Stimulated activated naive B cell treated with anti-CD40 and anti-IgM and Interleukin-4, amounts not matched to agents 10 μg/mL and 1 μg/mL and 100 μg/mL, for 72 hours (primary cell): ENCODE measurements around the gene EFHC2.

Experiments used
- ATAC-seq, 2 donors: fragments of 150-1000 bp; cut with Tn5 transposase; replicated peaks; 2 replicates each; pipeline ENCODE4 v1.10.0; 2021; ENCODE audit warnings: moderate library complexity in 1 of 2
- DNase-seq: peaks from one replicate; pipeline ENCODE4 v3.0.0; 2021
- H3K27ac Mint-ChIP-seq: one replicate; pipeline ENCODE4 v1.8.0; 2022; ENCODE audit warnings: mild to moderate bottlenecking, mixed read lengths
- H3K27me3 Mint-ChIP-seq, 2 donors: one replicate each; pipeline ENCODE4 v1.8.0; 2022; ENCODE audit warnings: mixed read lengths in 2 of 2
- H3K36me3 Mint-ChIP-seq, 2 donors: one replicate each; pipeline ENCODE4 v1.8.0; 2022; ENCODE audit warnings: mixed read lengths in 2 of 2, mild to moderate bottlenecking in 1 of 2
- H3K4me1 Mint-ChIP-seq, 2 donors: one replicate each; pipeline ENCODE4 v1.8.0; 2022; ENCODE audit warnings: mixed read lengths in 2 of 2, mild to moderate bottlenecking in 1 of 2
- H3K4me3 Mint-ChIP-seq, 2 donors: one replicate each; pipeline ENCODE4 v1.8.0; 2022; ENCODE audit warnings: mild to moderate bottlenecking in 2 of 2, mixed read lengths in 2 of 2, moderate library complexity in 1 of 2
- H3K9me3 Mint-ChIP-seq, 2 donors: one replicate each; pipeline ENCODE4 v1.8.0; 2022; ENCODE audit warnings: mixed read lengths in 2 of 2, mild to moderate bottlenecking in 1 of 2

EFHC2 gene

GRCh38 chrX:44130189-44130588, 213.3 kb downstream of the EFHC2 start:
- Mint-ChIP-seq H3K4me3 (no peak overlapping the region), H3K27ac (no peak overlapping the region), H3K27me3 (peaks cover 0 to 24% of the 10 kb centered on the region in 2 donors), H3K9me3 (no peaks in the 10 kb centered on the region), H3K4me1 (no peaks in the 10 kb centered on the region), H3K36me3 (no peaks in the 10 kb centered on the region)
- ATAC-seq (no peak), DNase-seq (no peak)

- Mint-ChIP-seq H3K4me3 (no peak overlapping the region), H3K27ac (no peak overlapping the region), H3K27me3 (peaks cover 0 to 9% of the 10 kb centered on the region in 2 donors), H3K4me1 (no peaks in the 10 kb centered on the region), H3K9me3 (no peaks in the 10 kb centered on the region), H3K36me3 (no peaks in the 10 kb centered on the region)
- ATAC-seq (no peak), DNase-seq (no peak)
These were observed 230.1 kb downstream of the EFHC2 start for GRCh38 chrX:44113337-44113736.

GRCh38 chrX:44106864-44107263, 236.6 kb downstream of the EFHC2 start:
- peaks cover 13 to 14% of the 10 kb centered on the region in 2 donors for H3K9me3 Mint-ChIP-seq

GRCh38 chrX:44105228-44105913, 238.1 kb downstream of the EFHC2 start:
- DNase-seq = no peak
- H3K4me1 Mint-ChIP-seq = peaks cover 2 to 5% of the 10 kb centered on the region in 2 donors
- peaks cover 13 to 14% of the 10 kb centered on the region in 2 donors for H3K9me3 Mint-ChIP-seq
- no peak overlapping the region for H3K4me3 Mint-ChIP-seq
- no peak for ATAC-seq
- peaks cover 0 to 4% of the 10 kb centered on the region in 2 donors for H3K27me3 Mint-ChIP-seq
- H3K27ac Mint-ChIP-seq = no peak overlapping the region
- peaks cover 0 to 2% of the 10 kb centered on the region in 2 donors for H3K36me3 Mint-ChIP-seq

More at GRCh38 chrX:44106864-44107263, 236.6 kb downstream of the EFHC2 start:
- H3K4me1 Mint-ChIP-seq = peaks cover 2 to 5% of the 10 kb centered on the region in 2 donors
- H3K27me3 Mint-ChIP-seq = peaks cover 0 to 9% of the 10 kb centered on the region in 2 donors
- no peak for ATAC-seq
- no peak overlapping the region for H3K4me3 Mint-ChIP-seq
- H3K36me3 Mint-ChIP-seq = peaks cover 0 to 2% of the 10 kb centered on the region in 2 donors
- no peak for DNase-seq
- no peak overlapping the region for H3K27ac Mint-ChIP-seq

GRCh38 chrX:44104699-44105098, 238.8 kb downstream of the EFHC2 start:
- H3K4me3 Mint-ChIP-seq = no peak overlapping the region
- H3K36me3 Mint-ChIP-seq = peaks cover 0 to 2% of the 10 kb centered on the region in 2 donors
- H3K4me1 Mint-ChIP-seq = peaks cover 2 to 5% of the 10 kb centered on the region in 2 donors
- H3K9me3 Mint-ChIP-seq = peaks cover 13 to 14% of the 10 kb centered on the region in 2 donors
- no peak for DNase-seq
- no peak overlapping the region for H3K27ac Mint-ChIP-seq
- no peak for ATAC-seq
- H3K27me3 Mint-ChIP-seq = peaks cover 0 to 4% of the 10 kb centered on the region in 2 donors

GRCh38 chrX:44101281-44101680, 242.2 kb downstream of the EFHC2 start:
- no peaks in the 10 kb centered on the region for H3K36me3 Mint-ChIP-seq
- H3K9me3 Mint-ChIP-seq = peaks cover 3 to 5% of the 10 kb centered on the region in 2 donors
- peaks cover 0 to under 1% of the 10 kb centered on the region in 2 donors for H3K4me1 Mint-ChIP-seq
- no peak overlapping the region for H3K27ac Mint-ChIP-seq
- H3K27me3 Mint-ChIP-seq = peaks cover 0 to 4% of the 10 kb centered on the region in 2 donors
- ATAC-seq (no peak), DNase-seq (no peak)
- no peak overlapping the region for H3K4me3 Mint-ChIP-seq

- Mint-ChIP-seq H3K36me3 (no peaks in the 10 kb centered on the region), H3K27ac (no peak overlapping the region), H3K4me1 (no peaks in the 10 kb centered on the region), H3K4me3 (no peak overlapping the region), H3K9me3 (no peaks in the 10 kb centered on the region), H3K27me3 (peaks cover 0 to 9% of the 10 kb centered on the region in 2 donors)
- DNase-seq (no peak), ATAC-seq (no peak)
These were observed 244.1 kb downstream of the EFHC2 start for GRCh38 chrX:44099366-44099765.
